A673 (cell line): Measurements from ENCODE around the gene KRT86. TPM values are rescaled to one million over a fixed set of nuclear protein-coding genes. Genes with fewer than 3 reads are reported as not detected.
"Not testable (repeated sequence)": the region's sequence is repeated elsewhere in the genome, so short reads cannot be mapped to it uniquely, and the experiment has no call there.

Experiments
- BruUV-seq: library from RNA; stranded (reverse); fragments of 400-500 nt; replicated peaks from 2 replicates; lab custom pipeline; 2021; lab: Mats Ljungman, UMichigan
- CTCF ChIA-PET: fragments of 300-600 bp; sonication (Branson Sonifier 250); formaldehyde crosslinking; loops from one replicate; lab custom pipeline; 2022; ENCODE audit warnings: antibody characterized with exemption; lab: Charles Lee
- POLR2A ChIA-PET: fragments of 300-600 bp; sonication (Branson Sonifier 250); formaldehyde crosslinking; loops from one replicate; lab custom pipeline; 2022; ENCODE audit warnings: antibody characterized with exemption; ENCODE audit not compliant: low non-redundant PET; lab: Charles Lee
- DNase-seq: peaks from one replicate; pipeline ENCODE4 v3.0.0-alpha.2; 2015; ENCODE audit warnings: low spot score
- H3K27ac ChIP-seq: fragments of 200-600 bp; sonication (generic); 2 replicates; pipeline ENCODE4 v1.5.1; 2016; ENCODE audit warnings: mixed run types, low read depth, mild to moderate bottlenecking, mixed read lengths, antibody characterized with exemption, low read length; ENCODE audit not compliant: poor library complexity, severe bottlenecking
- H3K27me3 ChIP-seq: fragments of 200-600 bp; sonication (generic); replicated peaks from 2 replicates; pipeline ENCODE4 v1.6.1; 2017; ENCODE audit warnings: mixed run types, low read depth, mild to moderate bottlenecking, mixed read lengths, antibody characterized with exemption, low read length; ENCODE audit not compliant: insufficient read depth, poor library complexity
- H3K36me3 ChIP-seq: fragments of 200-600 bp; sonication (generic); 2 replicates; pipeline ENCODE4 v1.6.1; 2016; ENCODE audit warnings: mixed run types, mild to moderate bottlenecking, mixed read lengths, antibody characterized with exemption, low read length; ENCODE audit not compliant: insufficient read depth, poor library complexity, severe bottlenecking
- H3K4me1 ChIP-seq: fragments of 200-600 bp; sonication (generic); 2 replicates; pipeline ENCODE4 v1.6.1; 2017; ENCODE audit warnings: mixed run types, mild to moderate bottlenecking, mixed read lengths, antibody characterized with exemption, low read length; ENCODE audit not compliant: insufficient read depth, poor library complexity, severe bottlenecking
- H3K4me3 ChIP-seq: fragments of 200-600 bp; sonication (generic); 2 replicates; pipeline ENCODE4 v1.5.1; 2016; ENCODE audit warnings: low read depth, mixed run types, mild to moderate bottlenecking, mixed read lengths, low read length; ENCODE audit not compliant: poor library complexity, severe bottlenecking
- H3K9me3 ChIP-seq: fragments of 200-600 bp; sonication (generic); 2 replicates; pipeline ENCODE4 v1.6.1; 2016; ENCODE audit warnings: mixed run types, low read depth, mild to moderate bottlenecking, mixed read lengths, antibody characterized with exemption, low read length; ENCODE audit not compliant: poor library complexity, severe bottlenecking
- CTCF ChIP-seq: fragments of 300-800, 200-600 bp; sonication (generic); conservative IDR thresholded peaks from 2 replicates; pipeline ENCODE4 v1.5.1; 2017; ENCODE audit warnings: low read depth, mild to moderate bottlenecking, antibody characterized with exemption, low read length, moderate library complexity, mixed read lengths
- EZH2 ChIP-seq: fragments of 200-600 bp; sonication (generic); IDR thresholded peaks from 2 replicates; pipeline ENCODE4 v1.6.1; 2017; ENCODE audit warnings: borderline replicate concordance, low read depth, mild to moderate bottlenecking, mixed read lengths, antibody characterized with exemption, low read length; ENCODE audit not compliant: poor library complexity, severe bottlenecking
- intact Hi-C: fragments of 100-400 bp; cut with micrococcal nuclease; formaldehyde crosslinking; loops from one replicate; pipeline ENCODE4 v1.10.0; 2022; ENCODE audit not compliant: unreplicated experiment
- total RNA-seq: library from RNA; stranded (reverse); gene quantifications from 2 replicates; pipeline ENCODE4 v1.2.3, GENCODE V29; 2021

The KRT86 gene
- total RNA-seq, 1 experiment from 2014 or later = not detected

- H3K27me3 ChIP-seq = peaks cover 4% of the 10 kb centered on the region
- TF ChIP-seq CTCF = no peak
- no peak for TF ChIP-seq EZH2
- ChIA-PET CTCF (no interaction called here), POLR2A (no interaction called here)
- no peak for DNase-seq
- no peaks in the 10 kb centered on the region for H3K36me3 ChIP-seq
- no peak overlapping the region for H3K27ac ChIP-seq
- H3K9me3 ChIP-seq = no peaks in the 10 kb centered on the region
- no peak overlapping the region for H3K4me3 ChIP-seq
- BruUV-seq = no TSS peak
- intact Hi-C loops = no loop called here
- no peaks in the 10 kb centered on the region for H3K4me1 ChIP-seq
Observed at GRCh38 chr12:52300796-52301691, 26.6 kb downstream of the KRT86 start.

GRCh38 chr12:52301721-52302120 lies 27.3 kb downstream of the KRT86 start:
- H3K27me3 ChIP-seq, H3K36me3 ChIP-seq, H3K27ac ChIP-seq, BruUV-seq, H3K4me1 ChIP-seq, CTCF ChIA-PET, DNase-seq, H3K9me3 ChIP-seq, POLR2A ChIA-PET, intact Hi-C loops, H3K4me3 ChIP-seq: not testable (repeated sequence)

GRCh38 chr12:52302242-52302914 lies 27.9 kb downstream of the KRT86 start:
- H3K36me3 ChIP-seq, CTCF ChIA-PET, intact Hi-C loops: not testable (repeated sequence)

GRCh38 chr12:52304941-52305411 lies 30.5 kb downstream of the KRT86 start:
- H3K4me3 ChIP-seq, CTCF ChIA-PET, H3K27ac ChIP-seq, H3K4me1 ChIP-seq, H3K36me3 ChIP-seq, H3K9me3 ChIP-seq, POLR2A ChIA-PET, DNase-seq, BruUV-seq, intact Hi-C loops: not testable (repeated sequence)
- peaks cover 21% of the 10 kb centered on the region for H3K27me3 ChIP-seq

More at GRCh38 chr12:52302242-52302914, 27.9 kb downstream of the KRT86 start:
- H3K4me3 ChIP-seq, BruUV-seq, H3K27me3 ChIP-seq, H3K27ac ChIP-seq, POLR2A ChIA-PET, H3K4me1 ChIP-seq, H3K9me3 ChIP-seq, DNase-seq: not testable (repeated sequence)
